K562 (cell line): Measurements from ENCODE around the gene TMSB10. TPM values are rescaled to one million over a fixed set of nuclear protein-coding genes. Genes with fewer than 3 reads are reported as not detected.

ENCODE experiments used
- ATAC-seq: fragments of 200-7000 bp; cut with Tn5 transposase; 3 replicates; pipeline ENCODE4 v1.9.1; 2020; ENCODE audit warnings: moderate library complexity
- BruUV-seq: library from RNA; stranded (reverse); fragments of 400-500 nt; replicated peaks from 2 replicates; lab custom pipeline; 2021; lab: Mats Ljungman, UMichigan
- CTCF ChIA-PET: fragments of 300-600 bp; formaldehyde crosslinking; extraction: SDS; loops from one replicate; lab custom pipeline; 2021; ENCODE audit warnings: low intra/inter-chr PET ratio; lab: Yijun Ruan, JAX
- POLR2A ChIA-PET: fragments of 300-600, 350-650 bp; sonication (Branson Sonifier 250); formaldehyde crosslinking; extraction: SDS; loops from one replicate; lab custom pipeline; 2021; ENCODE audit warnings: antibody characterized with exemption, inconsistent platforms; lab: Yijun Ruan, JAX
- DNase-seq, 4 experiments: peaks; one replicate each; pipeline versions ENCODE4 v3.0.0 to v3.0.0-alpha.2; 2011 to 2018; ENCODE audit warnings: low spot score in 3 of 4, mixed read lengths in 3 of 4; ENCODE audit errors: extremely low read depth in 1 of 4
- FAIRE-seq: peaks from 2 replicates; lab custom pipeline; 2011; peaks lifted over from hg19 to GRCh38; lab: Jason Lieb, UNC
- H2AFZ ChIP-seq: 2 replicates; pipeline ENCODE4 v1.6.0; 2011; ENCODE audit warnings: low read depth, low read length, control low read depth, inconsistent platforms
- H3K27ac ChIP-seq: fragments of 200-600 bp; 3 replicates; pipeline ENCODE4 v1.8.0; 2011; ENCODE audit warnings: low read depth, mild to moderate bottlenecking, control low read depth, inconsistent platforms, low read length, moderate library complexity, mixed read lengths; ENCODE audit errors: extremely low read depth
- H3K27me3 ChIP-seq, 2 experiments: fragments of 300-600 bp in 1 of 2; 2 replicates in 1 of 2; 3 replicates in 1 of 2; pipeline versions ENCODE4 v1.6.0 to v1.8.0; 2011; ENCODE audit warnings: inconsistent platforms in 2 of 2, low read length in 2 of 2, mild to moderate bottlenecking in 1 of 2, mixed read lengths in 1 of 2, moderate library complexity in 1 of 2; ENCODE audit not compliant: control insufficient read depth in 2 of 2, insufficient read depth in 2 of 2
- H3K36me3 ChIP-seq: fragments of 300-600 bp; 3 replicates; pipeline ENCODE4 v1.8.0; 2011; ENCODE audit warnings: mild to moderate bottlenecking, low read length, inconsistent platforms; ENCODE audit not compliant: control insufficient read depth, insufficient read depth
- H3K4me1 ChIP-seq, 2 experiments: fragments of 200-600 bp in 1 of 2; replicated peaks in 1 of 2; 2 replicates in 1 of 2; 3 replicates in 1 of 2; pipeline versions ENCODE4 v1.5.1 to v1.8.0; 2011; ENCODE audit warnings: inconsistent platforms in 2 of 2, low read length in 2 of 2, mild to moderate bottlenecking in 1 of 2, mixed read lengths in 1 of 2, moderate library complexity in 1 of 2; ENCODE audit not compliant: control insufficient read depth in 2 of 2, insufficient read depth in 2 of 2
- H3K4me2 ChIP-seq: 2 replicates; pipeline ENCODE4 v1.6.1; 2011; ENCODE audit warnings: low read length, control low read depth, inconsistent platforms, mixed read lengths; ENCODE audit not compliant: insufficient read depth
- H3K4me3 ChIP-seq: fragments of 200-600 bp; sonication (generic), shearing (Covaris generic); 2 replicates; pipeline ENCODE4 v1.5.1; 2016; ENCODE audit warnings: control low read depth, inconsistent platforms
- H3K79me2 ChIP-seq: fragments of 200-600 bp; 3 replicates; pipeline ENCODE4 v1.8.0; 2011; ENCODE audit warnings: low read length, inconsistent platforms; ENCODE audit not compliant: control insufficient read depth, insufficient read depth
- H3K9ac ChIP-seq, 2 experiments: 2 replicates each; pipeline versions ENCODE4 v1.6.0 to v1.6.1; 2011; ENCODE audit warnings: low read depth in 2 of 2, low read length in 2 of 2, control low read depth in 1 of 2, inconsistent platforms in 1 of 2, mild to moderate bottlenecking in 1 of 2, mixed read lengths in 1 of 2; ENCODE audit not compliant: insufficient read depth in 1 of 2
- H3K9me1 ChIP-seq: one replicate; pipeline ENCODE4 v1.6.0; 2011; ENCODE audit warnings: inconsistent platforms, mild to moderate bottlenecking, low read length, moderate library complexity; ENCODE audit not compliant: control insufficient read depth, insufficient read depth
- H3K9me3 ChIP-seq: replicated peaks from 2 replicates; pipeline ENCODE4 v1.5.1; 2011; ENCODE audit warnings: low read depth, low read length, inconsistent platforms; ENCODE audit not compliant: control insufficient read depth, insufficient read depth
- H4K20me1 ChIP-seq: replicated peaks from 2 replicates; pipeline ENCODE4 v1.6.1; 2011; ENCODE audit warnings: low read length, inconsistent platforms, mixed read lengths; ENCODE audit not compliant: control insufficient read depth, insufficient read depth
- ETV5 ChIP-seq: sonication (generic); formaldehyde crosslinking; IDR thresholded peaks from 2 replicates; pipeline ENCODE4 v1.4.0; 2020; ENCODE audit warnings: low read depth, mild to moderate bottlenecking, missing genetic modification reagents
- FOXK2 ChIP-seq, 2 experiments: fragments of 450-650 bp; IDR thresholded peaks in 1 of 2; conservative IDR thresholded peaks in 1 of 2; 2 replicates each; pipeline ENCODE4 v1.6.1; 2016; ENCODE audit warnings: low read depth in 2 of 2, mild to moderate bottlenecking in 1 of 2
- FOXO4 ChIP-seq: fragments of 450-650 bp; formaldehyde crosslinking; IDR thresholded peaks from 2 replicates; pipeline ENCODE4 v1.4.0; 2020; ENCODE audit warnings: mild to moderate bottlenecking, moderate library complexity
- NELFE ChIP-seq: IDR thresholded peaks from 2 replicates; pipeline ENCODE4 v1.6.1; 2011; ENCODE audit warnings: mild to moderate bottlenecking; ENCODE audit not compliant: insufficient read depth, insufficient read length
- SNRNP70 ChIP-seq: fragments of 200-400 bp; formaldehyde crosslinking; optimal IDR thresholded peaks from 2 replicates; pipeline ENCODE3; 2017; ENCODE audit warnings: low read depth, low read length
- SOX6 ChIP-seq: fragments of 450-650 bp; IDR thresholded peaks from 2 replicates; pipeline ENCODE4 v1.6.1; 2014; ENCODE audit warnings: mild to moderate bottlenecking
- XRCC3 ChIP-seq: fragments of 450-650 bp; IDR thresholded peaks from 2 replicates; pipeline ENCODE4 v1.6.1; 2017; ENCODE audit warnings: mild to moderate bottlenecking, moderate library complexity
- ZNF23 ChIP-seq: fragments of 250-450 bp; sonication (Bioruptor Pico); IDR thresholded peaks from 2 replicates; pipeline ENCODE4 v1.4.0; 2020; ENCODE audit warnings: mild to moderate bottlenecking
- ZNF324 ChIP-seq: fragments of 250-450 bp; sonication (Bioruptor Pico); IDR thresholded peaks from 2 replicates; pipeline ENCODE4 v1.4.0; 2020; ENCODE audit warnings: mild to moderate bottlenecking
- ZNF445 ChIP-seq: fragments of 250-450 bp; sonication (Bioruptor Pico); IDR thresholded peaks from 2 replicates; pipeline ENCODE4 v1.4.0; 2020; ENCODE audit warnings: low read depth, mild to moderate bottlenecking, moderate library complexity
- ZSCAN32 ChIP-seq: fragments of 450-650 bp; formaldehyde crosslinking; IDR thresholded peaks from 2 replicates; pipeline ENCODE4 v1.4.0; 2020; ENCODE audit warnings: mild to moderate bottlenecking, moderate library complexity
- WGBS: fragments of 100-300 bp; shearing (Covaris generic); methylation state at CpG from one replicate; pipeline ENCODE4 v1.1.6; 2016; ENCODE audit warnings: low coverage, mixed read lengths; ENCODE audit not compliant: insufficient coverage; ENCODE audit errors: missing lambda C conversion rate; 5-methylcytosine and 5-hydroxymethylcytosine counted together
- in situ Hi-C: fragments of 300-500 bp; cut with MboI; formaldehyde crosslinking; loops from 4 replicates; pipeline ENCODE4 v1.15.0; 2018; ENCODE audit warnings: inconsistent platforms, mixed read lengths
- intact Hi-C: fragments of 100-400 bp; cut with micrococcal nuclease; formaldehyde crosslinking; loops from 2 replicates; pipeline ENCODE4 v1.14.2; 2022
- polyA plus RNA-seq, 8 experiments: library from polyadenylated mRNA; depleted of rRNA in 4 of 8; stranded (reverse) in 5 of 8; unstranded in 3 of 8; fragments of >200 nt; fragmentation: Nextera tagmentation in 2 of 8; fragmentation: Illumina TruSeq in 1 of 8; extraction: Ambion mirVana in 2 of 8; extraction: Trizol in 1 of 8; gene quantifications; 2 replicates each; pipeline versions ENCODE4 v1.2.1 to v1.2.3, GENCODE V29; 2011 to 2014; ENCODE audit warnings: inconsistent platforms in 1 of 8, missing spikeins in 1 of 8
- total RNA-seq, 7 experiments: library from RNA; depleted of rRNA in 6 of 7; stranded (reverse); fragments of >200 nt in 6 of 7; fragmentation: Illumina TruSeq in 2 of 7; extraction: Trizol in 2 of 7; gene quantifications; 2 replicates each; pipeline versions ENCODE4 v1.2.1 to v1.2.3, GENCODE V29; 2011 to 2021; ENCODE audit warnings: low replicate concordance in 1 of 7
- TF ChIP-seq, protein P1 (sequence below): IDR thresholded peaks from 2 replicates; pipeline ENCODE4 v1.6.1; 2016; ENCODE audit warnings: missing genetic modification characterization, missing compliant biosample characterization
- TF ChIP-seq, protein P2 (sequence below): fragments of 250-450 bp; sonication (Bioruptor Pico); IDR thresholded peaks from 2 replicates; pipeline ENCODE4 v1.8.0; 2022; ENCODE audit warnings: inconsistent platforms, mild to moderate bottlenecking, moderate library complexity, borderline replicate concordance

The TMSB10 gene
- total and polyA plus RNA-seq, 9 of the 15 experiments (the other 6 are each of a cell fraction or from before 2014, with no cell fraction given), result 382 to 2,226 (median 959) TPM

GRCh38 chr2:84866122-84866521, 39.3 kb upstream of the TMSB10 start:
- 0% methylated on average over 3 of the region's 3 CpGs for WGBS
- no peaks in the 10 kb centered on the region for H3K79me2 ChIP-seq

More at GRCh38 chr2:84866122-84866521, 39.3 kb upstream of the TMSB10 start:
- TF ChIP-seq ZNF23 (no peak), NELFE (no peak), ZNF324 (CRISPR knock-in tag) (no peak), SOX6 (no peak), FOXO4 (no peak), ZSCAN32 (CRISPR knock-in tag) (no peak), SNRNP70 (no peak), ZNF445 (CRISPR knock-in tag) (no peak), ETV5 (CRISPR knock-in tag) (no peak), FOXK2 (conservative IDR thresholded peaks at IDR 0.05 in 1 of 2, IDR thresholded peaks at IDR 0.05 in 1 of 2; ENCODE audit: low read depth in 2 of 2) (no peak), XRCC3 (no peak)
- TF ChIP-seq, protein P1, sequence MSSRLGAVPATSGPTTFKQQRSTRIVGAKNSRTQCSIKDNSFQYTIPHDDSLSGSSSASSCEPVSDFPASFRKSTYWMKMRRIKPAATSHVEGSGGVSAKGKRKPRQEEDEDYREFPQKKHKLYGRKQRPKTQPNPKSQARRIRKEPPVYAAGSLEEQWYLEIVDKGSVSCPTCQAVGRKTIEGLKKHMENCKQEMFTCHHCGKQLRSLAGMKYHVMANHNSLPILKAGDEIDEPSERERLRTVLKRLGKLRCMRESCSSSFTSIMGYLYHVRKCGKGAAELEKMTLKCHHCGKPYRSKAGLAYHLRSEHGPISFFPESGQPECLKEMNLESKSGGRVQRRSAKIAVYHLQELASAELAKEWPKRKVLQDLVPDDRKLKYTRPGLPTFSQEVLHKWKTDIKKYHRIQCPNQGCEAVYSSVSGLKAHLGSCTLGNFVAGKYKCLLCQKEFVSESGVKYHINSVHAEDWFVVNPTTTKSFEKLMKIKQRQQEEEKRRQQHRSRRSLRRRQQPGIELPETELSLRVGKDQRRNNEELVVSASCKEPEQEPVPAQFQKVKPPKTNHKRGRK (tag), result no peak
- TF ChIP-seq, protein P2, sequence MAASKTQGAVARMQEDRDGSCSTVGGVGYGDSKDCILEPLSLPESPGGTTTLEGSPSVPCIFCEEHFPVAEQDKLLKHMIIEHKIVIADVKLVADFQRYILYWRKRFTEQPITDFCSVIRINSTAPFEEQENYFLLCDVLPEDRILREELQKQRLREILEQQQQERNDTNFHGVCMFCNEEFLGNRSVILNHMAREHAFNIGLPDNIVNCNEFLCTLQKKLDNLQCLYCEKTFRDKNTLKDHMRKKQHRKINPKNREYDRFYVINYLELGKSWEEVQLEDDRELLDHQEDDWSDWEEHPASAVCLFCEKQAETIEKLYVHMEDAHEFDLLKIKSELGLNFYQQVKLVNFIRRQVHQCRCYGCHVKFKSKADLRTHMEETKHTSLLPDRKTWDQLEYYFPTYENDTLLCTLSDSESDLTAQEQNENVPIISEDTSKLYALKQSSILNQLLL, result no peak
- no peak overlapping the region for H3K4me2 ChIP-seq
- H3K27ac ChIP-seq, result no peak overlapping the region
- FAIRE-seq (no peak), ATAC-seq (no peak), DNase-seq (no peak)
- no peaks in the 10 kb centered on the region for H3K36me3 ChIP-seq
- ChIA-PET POLR2A (no interaction called here), CTCF (interaction anchor here (1.5 kb wide), 1 partner anchor 371 kb away, joined by 3 read pairs; no protein-coding TSS in a partner anchor)
- H2AFZ ChIP-seq, result no peak overlapping the region
- no peak overlapping the region for H3K4me3 ChIP-seq
- peaks cover 14 to 35% of the 10 kb centered on the region in 2 experiments for H3K27me3 ChIP-seq
- no peak overlapping the region for H3K9ac ChIP-seq
- no peaks in the 10 kb centered on the region; the same call in 1 of the 2 replicates for H4K20me1 ChIP-seq
- no peaks in the 10 kb centered on the region for H3K9me1 ChIP-seq
- in situ Hi-C loops, result loop anchor here (5.0 kb wide), 1 partner anchor 369 kb away; no protein-coding TSS in a partner anchor
- intact Hi-C loops, result no loop called here
- no peaks in the 10 kb centered on the region for H3K9me3 ChIP-seq
- H3K4me1 ChIP-seq, result no peaks in the 10 kb centered on the region
- no TSS peak for BruUV-seq
